ENCODE results near the gene SMCO2. TPM values are rescaled to one million over a fixed set of nuclear protein-coding genes. Genes with fewer than 3 reads are reported as not detected.

The SMCO2 gene
- total and polyA plus RNA-seq, 12 donors: 0.42 to 0.88 (median 0.56) TPM; not detected in 8

- no peak for TF ChIP-seq POLR2A (IDR thresholded peaks at IDR 0.05)
- TF ChIP-seq, protein P1, sequence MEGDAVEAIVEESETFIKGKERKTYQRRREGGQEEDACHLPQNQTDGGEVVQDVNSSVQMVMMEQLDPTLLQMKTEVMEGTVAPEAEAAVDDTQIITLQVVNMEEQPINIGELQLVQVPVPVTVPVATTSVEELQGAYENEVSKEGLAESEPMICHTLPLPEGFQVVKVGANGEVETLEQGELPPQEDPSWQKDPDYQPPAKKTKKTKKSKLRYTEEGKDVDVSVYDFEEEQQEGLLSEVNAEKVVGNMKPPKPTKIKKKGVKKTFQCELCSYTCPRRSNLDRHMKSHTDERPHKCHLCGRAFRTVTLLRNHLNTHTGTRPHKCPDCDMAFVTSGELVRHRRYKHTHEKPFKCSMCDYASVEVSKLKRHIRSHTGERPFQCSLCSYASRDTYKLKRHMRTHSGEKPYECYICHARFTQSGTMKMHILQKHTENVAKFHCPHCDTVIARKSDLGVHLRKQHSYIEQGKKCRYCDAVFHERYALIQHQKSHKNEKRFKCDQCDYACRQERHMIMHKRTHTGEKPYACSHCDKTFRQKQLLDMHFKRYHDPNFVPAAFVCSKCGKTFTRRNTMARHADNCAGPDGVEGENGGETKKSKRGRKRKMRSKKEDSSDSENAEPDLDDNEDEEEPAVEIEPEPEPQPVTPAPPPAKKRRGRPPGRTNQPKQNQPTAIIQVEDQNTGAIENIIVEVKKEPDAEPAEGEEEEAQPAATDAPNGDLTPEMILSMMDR (IDR thresholded peaks at IDR 0.05): no peak
- WGBS, 4 donors: 69 to 85% (median 79%) methylated on average over 6 of the region's 6 CpGs
- no peaks in the 10 kb centered on the region for H3K4me1 ChIP-seq (replicated peaks in 1 of 2)
- DNase-seq: no peak
- no peak overlapping the region for H3K4me3 ChIP-seq
- H3K36me3 ChIP-seq (replicated peaks in 1 of 2): no peaks in the 10 kb centered on the region
- intact Hi-C loops (cut with DNase I): no loop called here
- H3K27ac ChIP-seq: no peak overlapping the region
- H3K27me3 ChIP-seq: no peaks in the 10 kb centered on the region
- H3K9me3 ChIP-seq (replicated peaks in 1 of 3): no peaks in the 10 kb centered on the region
Observed at GRCh38 chr12:27451036-27451825, 4.7 kb downstream of the SMCO2 start.

GRCh38 chr12:27453421-27453820, 6.9 kb downstream of the SMCO2 start:
- intact Hi-C loops (cut with DNase I): no loop called here
- no peak overlapping the region for H3K4me3 ChIP-seq
- no peaks in the 10 kb centered on the region for H3K9me3 ChIP-seq (replicated peaks in 1 of 3)
- H3K27me3 ChIP-seq: no peaks in the 10 kb centered on the region
- no peaks in the 10 kb centered on the region for H3K4me1 ChIP-seq (replicated peaks in 1 of 2)
- no peak overlapping the region for H3K27ac ChIP-seq
- H3K36me3 ChIP-seq (replicated peaks in 1 of 2): no peaks in the 10 kb centered on the region
- WGBS, 4 donors: 71 to 84% (median 73%) methylated on average over 2 of the region's 2 CpGs
- DNase-seq: no peak
- TF ChIP-seq, protein P1 (IDR thresholded peaks at IDR 0.05): no peak
- TF ChIP-seq POLR2A (IDR thresholded peaks at IDR 0.05): no peak

DNA sequence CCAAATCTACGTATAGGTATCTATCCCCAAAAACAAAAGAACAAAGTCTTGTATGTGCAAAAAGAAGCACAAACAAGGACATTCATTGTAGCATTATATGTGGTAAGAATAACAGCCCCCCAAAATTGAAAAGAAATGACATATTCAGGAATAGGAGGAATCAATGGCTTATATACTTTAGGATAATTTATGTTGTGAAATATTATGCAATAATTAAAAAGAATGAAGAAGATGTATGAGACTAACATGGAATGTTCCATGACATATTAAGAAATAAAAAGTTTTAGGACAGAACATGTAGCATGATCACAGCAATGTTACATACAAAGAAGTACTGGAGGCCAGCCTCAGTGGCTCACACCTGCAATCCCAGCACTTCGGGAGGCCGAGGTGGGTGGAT, 9.1 kb downstream of the SMCO2 start:
- Histone ChIP-seq H3K27me3 (no peaks in the 10 kb centered on the region), H3K4me1 (replicated peaks in 1 of 2) (no peaks in the 10 kb centered on the region), H3K27ac (no peak overlapping the region), H3K9me3 (replicated peaks in 1 of 3) (no peaks in the 10 kb centered on the region), H3K4me3 (no peak overlapping the region), H3K36me3 (replicated peaks in 1 of 2) (no peaks in the 10 kb centered on the region)
- intact Hi-C loops (cut with DNase I): no loop called here
- DNase-seq: no peak
- 85 to 98% (median 93%) methylated on average over 3 of the region's 3 CpGs for WGBS, 4 donors
- TF ChIP-seq, protein P1 (IDR thresholded peaks at IDR 0.05): no peak
- no peak for TF ChIP-seq POLR2A (IDR thresholded peaks at IDR 0.05)

DNA sequence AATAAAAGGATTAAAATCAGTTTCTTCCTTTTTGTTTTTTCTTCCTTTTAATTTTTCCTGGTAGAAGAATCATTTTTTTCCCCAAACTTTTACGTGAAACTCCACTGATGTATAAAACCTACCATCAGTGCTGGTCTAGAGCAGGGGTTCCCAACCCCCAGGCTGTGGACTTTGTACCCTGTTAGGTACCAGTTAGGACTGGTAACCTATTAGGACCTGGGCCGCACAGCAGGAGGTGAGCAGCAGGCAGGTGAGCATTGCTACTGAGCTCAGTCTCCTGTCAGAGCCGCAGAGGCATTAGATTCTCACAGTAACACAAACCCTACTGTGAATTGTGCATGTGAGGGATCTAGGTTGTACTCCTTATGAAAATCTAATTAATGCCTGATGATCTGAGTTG, 10.1 kb downstream of the SMCO2 start:
- Histone ChIP-seq H3K4me3 (no peak overlapping the region), H3K27me3 (no peaks in the 10 kb centered on the region), H3K9me3 (replicated peaks in 1 of 3) (no peaks in the 10 kb centered on the region), H3K27ac (no peak overlapping the region), H3K36me3 (replicated peaks in 1 of 2) (no peaks in the 10 kb centered on the region), H3K4me1 (replicated peaks in 1 of 2) (no peaks in the 10 kb centered on the region)
- TF ChIP-seq, protein P1 (IDR thresholded peaks at IDR 0.05): no peak
- TF ChIP-seq POLR2A (IDR thresholded peaks at IDR 0.05): no peak
- intact Hi-C loops (cut with DNase I): no loop called here
- WGBS, 4 donors: 93 to 97% (median 96%) methylated on average over 3 of the region's 3 CpGs
- no peak for DNase-seq

Data from adrenal gland (tissue), 12 donors.